Astrocyte of the spinal cord (primary cell): ENCODE results near the gene WWP2.

Experiments used
- DNase-seq: peaks from one replicate; pipeline ENCODE4 v3.0.0; 2011; ENCODE audit warnings: low read depth, low spot score
- H3K4me3 ChIP-seq: 2 replicates; pipeline ENCODE4 v1.5.1; 2011; ENCODE audit warnings: low read depth, mild to moderate bottlenecking, low read length, moderate library complexity
- in situ Hi-C: cut with HindIII; loops from 2 replicates; pipeline ENCODE4 v1.10.0; 2017; ENCODE audit warnings: low sequenced_read_pairs
- TF ChIP-seq, protein P1 (sequence below): IDR thresholded peaks from 2 replicates; pipeline ENCODE4 v1.5.1; 2012; ENCODE audit warnings: low read depth, mild to moderate bottlenecking, low read length, inconsistent platforms

Gene WWP2

DNA sequence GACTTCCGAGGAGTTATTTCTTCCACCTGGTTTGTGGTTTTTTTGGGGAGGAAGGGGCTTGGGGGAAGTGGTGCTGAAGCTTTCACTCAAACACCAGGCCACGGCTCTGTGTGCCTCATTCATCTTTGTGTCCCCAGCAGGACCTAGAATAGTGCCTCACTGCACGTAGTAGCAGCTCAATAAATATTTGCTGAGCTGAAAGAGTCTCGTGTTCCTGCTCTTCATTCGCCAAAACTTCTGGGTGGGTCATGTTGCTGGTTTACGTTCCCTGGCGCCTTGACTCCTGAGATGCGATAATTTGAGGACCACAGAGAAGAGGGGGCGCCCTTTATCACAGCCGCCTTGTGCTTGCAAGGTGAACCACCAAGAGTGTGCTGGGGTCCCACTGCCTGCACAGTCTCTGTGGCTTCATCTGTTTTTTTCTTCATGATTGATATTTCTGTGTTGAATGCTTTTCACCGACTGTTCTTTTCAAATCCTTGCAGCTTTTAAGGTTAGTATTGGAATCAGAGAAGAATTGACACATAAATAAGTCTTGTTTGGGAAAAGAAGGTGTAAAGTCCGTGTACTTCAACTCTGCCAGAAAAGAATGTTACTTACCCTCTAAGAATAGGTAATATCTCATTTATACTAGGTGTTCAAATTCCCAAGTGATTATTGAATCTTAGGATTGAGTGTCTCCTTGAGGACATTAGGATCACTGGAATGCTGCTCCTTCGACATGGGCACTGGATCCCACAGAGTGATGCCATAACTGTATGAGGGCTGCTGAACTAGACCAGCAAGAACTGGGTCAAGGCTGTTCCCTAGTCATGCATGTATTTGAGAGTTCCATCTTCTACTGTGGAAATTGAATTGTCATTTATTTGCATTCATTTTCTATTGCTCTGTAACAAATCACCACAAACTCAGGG lies 96.3 kb downstream of the WWP2 start:
- TF ChIP-seq, protein P1, sequence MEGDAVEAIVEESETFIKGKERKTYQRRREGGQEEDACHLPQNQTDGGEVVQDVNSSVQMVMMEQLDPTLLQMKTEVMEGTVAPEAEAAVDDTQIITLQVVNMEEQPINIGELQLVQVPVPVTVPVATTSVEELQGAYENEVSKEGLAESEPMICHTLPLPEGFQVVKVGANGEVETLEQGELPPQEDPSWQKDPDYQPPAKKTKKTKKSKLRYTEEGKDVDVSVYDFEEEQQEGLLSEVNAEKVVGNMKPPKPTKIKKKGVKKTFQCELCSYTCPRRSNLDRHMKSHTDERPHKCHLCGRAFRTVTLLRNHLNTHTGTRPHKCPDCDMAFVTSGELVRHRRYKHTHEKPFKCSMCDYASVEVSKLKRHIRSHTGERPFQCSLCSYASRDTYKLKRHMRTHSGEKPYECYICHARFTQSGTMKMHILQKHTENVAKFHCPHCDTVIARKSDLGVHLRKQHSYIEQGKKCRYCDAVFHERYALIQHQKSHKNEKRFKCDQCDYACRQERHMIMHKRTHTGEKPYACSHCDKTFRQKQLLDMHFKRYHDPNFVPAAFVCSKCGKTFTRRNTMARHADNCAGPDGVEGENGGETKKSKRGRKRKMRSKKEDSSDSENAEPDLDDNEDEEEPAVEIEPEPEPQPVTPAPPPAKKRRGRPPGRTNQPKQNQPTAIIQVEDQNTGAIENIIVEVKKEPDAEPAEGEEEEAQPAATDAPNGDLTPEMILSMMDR, result no peak
- no peak overlapping the region for H3K4me3 ChIP-seq
- DNase-seq, result no peak
- in situ Hi-C loops, result no loop called here

DNA sequence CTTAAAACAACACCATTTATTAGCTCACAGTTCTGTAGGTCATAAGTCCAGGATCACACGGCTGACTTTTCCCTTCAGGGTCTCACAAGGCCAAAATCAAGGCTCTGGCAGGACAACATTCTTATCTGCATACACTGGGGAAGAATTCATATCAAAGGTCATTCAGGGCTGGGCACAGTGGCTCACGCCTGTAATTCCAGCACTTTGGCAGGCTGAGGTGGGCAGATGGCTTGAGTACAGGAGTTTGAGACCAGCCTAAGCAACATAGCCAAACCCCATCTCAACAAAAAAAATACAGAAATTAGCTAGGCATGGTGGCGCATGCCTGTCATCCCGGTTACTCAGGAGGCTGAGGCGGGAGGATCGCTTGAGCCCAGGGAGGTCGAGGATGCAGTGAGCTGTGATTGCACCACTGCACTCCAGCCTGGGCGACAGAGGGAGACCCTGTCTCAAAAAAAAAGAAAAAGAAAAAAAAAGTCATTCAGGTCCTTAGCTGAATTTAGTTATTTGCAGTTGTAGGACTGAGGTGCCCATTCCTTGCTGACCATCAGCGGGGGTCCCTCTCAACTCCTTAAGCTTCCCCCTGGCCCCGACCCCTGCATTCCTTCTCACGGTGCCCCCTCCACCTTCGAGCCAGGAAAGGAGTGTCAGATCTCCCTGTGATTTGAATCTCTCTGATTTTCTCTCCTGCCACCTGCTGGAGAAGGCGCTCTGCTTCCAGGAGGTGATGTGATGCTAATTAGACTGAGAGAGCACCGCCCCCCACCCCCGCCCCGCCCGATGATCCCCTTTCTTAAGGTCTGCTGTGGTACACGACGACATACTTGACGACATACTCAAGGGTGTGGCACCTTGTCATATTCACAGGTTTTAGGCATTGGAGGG lies 97.2 kb downstream of the WWP2 start:
- DNase-seq, result no peak
- TF ChIP-seq, protein P1, result peak; percentile 40
- no peak overlapping the region for H3K4me3 ChIP-seq
- in situ Hi-C loops, result no loop called here

- in situ Hi-C loops, result no loop called here
Measured at GRCh38 chr16:69860233-69861231, 98.4 kb downstream of the WWP2 start.

DNA sequence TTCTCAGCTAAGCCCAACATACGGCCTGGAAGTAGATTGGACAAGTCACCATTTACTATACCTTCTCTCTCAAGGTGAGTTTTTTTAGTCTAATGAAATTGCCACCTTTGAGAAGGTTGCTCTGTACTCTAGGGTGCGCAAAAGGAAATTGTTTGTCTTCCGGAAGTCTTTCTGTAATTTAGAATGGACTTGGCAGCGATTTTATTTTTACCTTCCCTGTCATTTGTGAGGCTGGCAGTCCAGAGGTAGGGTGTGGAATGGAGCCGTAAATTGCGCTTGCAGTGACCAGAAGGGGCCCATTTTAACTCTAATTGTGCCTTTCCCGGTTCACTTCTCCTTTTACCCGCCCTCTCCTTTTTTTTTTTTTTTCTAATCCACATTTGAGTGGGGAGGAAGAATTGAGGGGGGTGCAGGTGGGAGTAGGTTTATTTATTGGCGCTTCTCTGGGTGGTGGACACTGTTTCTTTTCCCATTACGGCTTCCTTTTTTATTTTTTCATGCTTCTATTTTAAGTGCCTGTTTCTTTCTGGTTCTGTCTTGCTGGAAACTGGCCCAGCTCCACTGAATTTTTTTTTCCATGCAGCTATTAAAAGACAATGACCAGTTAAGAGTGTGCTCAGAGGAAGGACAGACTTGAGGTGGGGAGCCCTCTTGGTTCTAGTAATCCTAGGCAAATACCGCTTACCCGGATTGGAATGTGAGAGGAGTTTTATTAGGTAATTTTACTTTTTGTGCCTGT lies 99.3 kb downstream of the WWP2 start:
- H3K4me3 ChIP-seq, result no peak overlapping the region
- peak; percentile 82 for DNase-seq
- in situ Hi-C loops, result no loop called here
- TF ChIP-seq, protein P1, result no peak

More at GRCh38 chr16:69860233-69861231, 98.4 kb downstream of the WWP2 start:
- TF ChIP-seq, protein P1, result no peak
- no peak overlapping the region for H3K4me3 ChIP-seq
- DNase-seq, result no peak

- no peak overlapping the region for H3K4me3 ChIP-seq
- no peak for DNase-seq
- in situ Hi-C loops, result no loop called here
- TF ChIP-seq, protein P1, result no peak
Measured at GRCh38 chr16:69863401-69864281, 101.5 kb downstream of the WWP2 start.
